ENCODE measurements around the gene ANKRD22. TPM values are rescaled to one million over a fixed set of nuclear protein-coding genes. Genes with fewer than 3 reads are reported as not detected.
A peak's percentile ranks its signal among the peaks of the same experiment; 100 is the strongest.

Gene ANKRD22
- total RNA-seq, 4 donors from 2014 or later: 3.0 to 12.2 (median 6.1) TPM; not detected in 1

DNA sequence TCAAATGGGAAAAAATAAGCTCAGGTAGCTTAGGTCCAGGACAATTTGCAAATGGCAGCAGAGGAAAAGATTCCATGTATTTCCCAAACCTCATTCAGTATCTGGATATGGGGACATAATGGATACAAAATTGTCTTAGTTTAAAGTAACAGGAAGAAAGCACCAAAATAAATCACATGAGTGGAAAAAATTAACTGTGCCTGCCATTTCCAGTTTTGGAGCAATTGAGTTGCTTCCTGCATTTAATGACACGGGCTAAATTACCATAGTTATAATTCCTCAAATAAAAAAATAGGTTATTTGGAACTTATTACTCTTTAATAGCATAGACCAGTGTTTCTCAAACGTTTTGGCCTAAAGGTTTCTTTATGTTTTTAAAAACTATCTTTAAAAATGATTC is 22.1 kb upstream of the ANKRD22 start:
- Histone ChIP-seq H3K36me3 (no peaks in the 10 kb centered on the region), H3K9me3 (no peaks in the 10 kb centered on the region), H3K27me3 (no peaks in the 10 kb centered on the region), H3K4me3 (no peak overlapping the region), H3K4me1 (peaks cover 0 to under 1% (median 0%) of the 10 kb centered on the region in 4 donors), H3K27ac (no peak overlapping the region)
- no peak for TF ChIP-seq POLR2AphosphoS5 (IDR thresholded peaks at IDR 0.05)
- no peak for TF ChIP-seq POLR2A (IDR thresholded peaks at IDR 0.05)
- no peak for TF ChIP-seq EP300 (IDR thresholded peaks at IDR 0.05; ENCODE audit: low read depth)
- no peak for TF ChIP-seq CTCF (IDR thresholded peaks at IDR 0.05)
- DNase-seq: no peak
- 45 to 65% methylated on average over 2 of the region's 2 CpGs for WGBS, 2 donors (ENCODE audit: low coverage in 1 of 2)
- intact Hi-C loops (cut with DNase I; ENCODE audit: low total_unique reads): no loop called here
- in situ Hi-C loops (cut with MboI; ENCODE audit: low pct_ligation_motif_present in 1 of 4, low pct_unique_long_range_greater_than_20kb in 1 of 4, low sequenced_read_pairs in 3 of 4): no loop called here

- Histone ChIP-seq H3K27ac (no peak overlapping the region), H3K9me3 (no peaks in the 10 kb centered on the region), H3K27me3 (no peaks in the 10 kb centered on the region), H3K4me3 (no peak overlapping the region), H3K4me1 (no peaks in the 10 kb centered on the region), H3K36me3 (no peaks in the 10 kb centered on the region)
- intact Hi-C loops (cut with DNase I; ENCODE audit: low total_unique reads): no loop called here
- in situ Hi-C loops (cut with MboI; ENCODE audit: low pct_ligation_motif_present in 1 of 4, low pct_unique_long_range_greater_than_20kb in 1 of 4, low sequenced_read_pairs in 3 of 4): no loop called here
- no peak for DNase-seq
- TF ChIP-seq POLR2A (IDR thresholded peaks at IDR 0.05): no peak
- no peak for TF ChIP-seq CTCF (IDR thresholded peaks at IDR 0.05)
- no peak for TF ChIP-seq EP300 (IDR thresholded peaks at IDR 0.05; ENCODE audit: low read depth)
- no peak for TF ChIP-seq POLR2AphosphoS5 (IDR thresholded peaks at IDR 0.05)
Observed at GRCh38 chr10:88870089-88870488, 18.4 kb upstream of the ANKRD22 start.

- H3K36me3 ChIP-seq: no peaks in the 10 kb centered on the region
- in situ Hi-C loops (cut with MboI; ENCODE audit: low pct_ligation_motif_present in 1 of 4, low pct_unique_long_range_greater_than_20kb in 1 of 4, low sequenced_read_pairs in 3 of 4): no loop called here
- DNase-seq: no peak
- H3K4me3 ChIP-seq: no peak overlapping the region
- H3K4me1 ChIP-seq: no peaks in the 10 kb centered on the region
- no peaks in the 10 kb centered on the region for H3K9me3 ChIP-seq
- no peak overlapping the region for H3K27ac ChIP-seq
- TF ChIP-seq POLR2A (IDR thresholded peaks at IDR 0.05) (no peak), EP300 (IDR thresholded peaks at IDR 0.05; ENCODE audit: low read depth) (no peak), CTCF (IDR thresholded peaks at IDR 0.05) (no peak), POLR2AphosphoS5 (IDR thresholded peaks at IDR 0.05) (no peak)
- intact Hi-C loops (cut with DNase I; ENCODE audit: low total_unique reads): no loop called here
- no peaks in the 10 kb centered on the region for H3K27me3 ChIP-seq
- 98 to 100% methylated on average over 1 to 2 of the region's 2 CpGs for WGBS, 2 donors (ENCODE audit: low coverage in 1 of 2)
Observed at GRCh38 chr10:88866454-88866853, 14.8 kb upstream of the ANKRD22 start.

DNA sequence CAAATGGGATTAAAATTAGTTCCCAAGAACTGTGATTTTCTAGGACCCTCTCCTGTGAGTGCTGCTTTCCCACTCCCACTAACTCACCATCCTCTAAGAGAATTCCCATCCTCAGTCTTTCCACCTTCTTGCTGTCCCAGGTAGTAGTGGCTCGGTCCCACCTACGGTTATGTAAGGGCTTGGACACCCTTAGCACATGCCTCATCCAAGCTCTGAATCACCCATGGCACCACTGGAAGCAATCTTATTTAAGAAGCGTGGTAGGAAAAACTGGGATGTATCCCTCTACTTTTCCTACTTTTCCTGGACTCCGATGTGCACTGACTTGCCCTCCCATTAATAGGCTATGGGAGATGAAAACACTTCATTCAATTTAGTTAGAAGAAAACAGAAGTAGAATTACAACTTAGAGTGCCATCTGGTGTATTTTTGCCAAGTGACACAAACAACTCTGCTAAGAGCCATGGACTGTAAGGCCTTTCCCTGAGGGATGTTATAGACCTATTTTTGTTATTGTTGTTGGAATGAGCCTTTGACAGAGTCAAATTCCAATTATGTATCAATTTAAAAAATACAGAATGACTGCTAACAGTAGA is 13.7 kb upstream of the ANKRD22 start:
- in situ Hi-C loops (cut with MboI; ENCODE audit: low pct_ligation_motif_present in 1 of 4, low pct_unique_long_range_greater_than_20kb in 1 of 4, low sequenced_read_pairs in 3 of 4) (no loop called here), intact Hi-C loops (cut with DNase I; ENCODE audit: low total_unique reads) (no loop called here)
- H3K9me3 ChIP-seq: no peaks in the 10 kb centered on the region
- WGBS, 2 donors (ENCODE audit: low coverage in 1 of 2): 55 to 90% methylated on average over 2 to 4 of the region's 4 CpGs
- H3K27ac ChIP-seq: no peak overlapping the region
- TF ChIP-seq CTCF (IDR thresholded peaks at IDR 0.05) (peak in 4 of 5 experiments; percentile 23 to 48 (median 30)), POLR2A (IDR thresholded peaks at IDR 0.05) (no peak)
- H3K27me3 ChIP-seq: no peaks in the 10 kb centered on the region
- no peak for DNase-seq
- H3K4me3 ChIP-seq: no peak overlapping the region
- no peaks in the 10 kb centered on the region for H3K4me1 ChIP-seq
- H3K36me3 ChIP-seq: no peaks in the 10 kb centered on the region

Data from transverse colon (tissue), 4 donors.